ENCODE data around the gene CDKN2B-AS1.

Gene CDKN2B-AS1

DNA sequence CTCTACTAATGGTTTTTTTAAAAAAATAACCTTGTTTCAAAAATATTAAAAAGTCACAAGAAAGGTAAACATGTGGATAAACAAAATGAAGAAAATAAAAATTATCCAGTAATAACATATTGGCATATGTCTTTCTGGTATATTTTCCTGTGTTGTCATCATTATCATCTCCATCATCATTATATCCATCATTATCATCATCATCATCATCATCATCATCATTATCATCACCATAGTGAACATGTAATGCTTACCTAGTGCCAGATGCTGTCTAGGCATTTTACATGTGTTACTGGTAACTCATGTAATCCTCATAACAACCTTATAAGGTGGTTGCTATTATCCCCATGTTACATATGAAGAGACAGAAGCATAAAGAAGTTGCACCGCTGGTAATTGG, 126.0 kb downstream of the CDKN2B-AS1 start:
- no peak for DNase-seq

- DNase-seq: no peak
Measured at GRCh38 chr9:22124263-22125011, 129.8 kb downstream of the CDKN2B-AS1 start.

- DNase-seq: no peak
Measured at GRCh38 chr9:22129133-22129532, 134.5 kb downstream of the CDKN2B-AS1 start.

DNA sequence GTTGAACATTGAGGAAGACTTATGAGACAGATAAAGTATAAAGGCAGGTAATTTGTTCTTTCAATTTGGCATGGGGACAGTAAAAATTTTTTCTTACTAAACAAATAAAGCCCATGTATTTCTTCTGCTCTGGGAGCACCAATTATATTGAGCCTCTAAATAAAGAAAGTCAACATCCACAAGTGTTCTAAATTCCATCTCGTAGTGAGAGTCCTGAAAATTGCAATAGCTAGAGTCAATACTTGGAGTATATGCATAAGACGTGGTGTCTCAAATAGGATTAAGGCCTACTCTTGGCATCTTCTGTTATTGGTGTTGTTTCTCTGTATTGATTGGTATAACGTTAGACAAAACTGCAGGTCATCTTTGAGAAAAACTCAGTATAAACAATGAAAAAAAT, 135.0 kb downstream of the CDKN2B-AS1 start:
- DNase-seq: no peak

DNA sequence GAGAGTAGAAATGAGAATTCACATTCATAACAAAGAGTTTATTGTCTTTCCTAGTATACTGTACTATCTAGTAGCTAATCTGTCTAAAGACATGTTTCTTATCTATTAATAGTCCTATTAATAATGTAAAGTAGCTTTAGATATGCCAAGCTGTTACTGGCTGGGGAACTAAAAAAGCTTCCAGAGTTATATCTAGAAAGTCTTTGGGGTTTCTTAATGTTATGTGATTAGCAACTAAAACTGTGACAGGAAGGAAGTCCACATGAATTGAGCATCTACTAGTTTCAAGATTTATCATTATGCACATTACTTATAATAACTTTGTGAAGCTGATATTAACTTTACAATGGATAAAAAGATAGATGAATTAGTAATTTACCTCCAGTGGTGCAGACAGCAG, 137.2 kb downstream of the CDKN2B-AS1 start:
- no peak for DNase-seq

GRCh38 chr9:22134390-22134789, 139.8 kb downstream of the CDKN2B-AS1 start:
- no peak for DNase-seq

- DNase-seq: no peak
Measured at GRCh38 chr9:22136461-22137096, 142.0 kb downstream of the CDKN2B-AS1 start.

DNA sequence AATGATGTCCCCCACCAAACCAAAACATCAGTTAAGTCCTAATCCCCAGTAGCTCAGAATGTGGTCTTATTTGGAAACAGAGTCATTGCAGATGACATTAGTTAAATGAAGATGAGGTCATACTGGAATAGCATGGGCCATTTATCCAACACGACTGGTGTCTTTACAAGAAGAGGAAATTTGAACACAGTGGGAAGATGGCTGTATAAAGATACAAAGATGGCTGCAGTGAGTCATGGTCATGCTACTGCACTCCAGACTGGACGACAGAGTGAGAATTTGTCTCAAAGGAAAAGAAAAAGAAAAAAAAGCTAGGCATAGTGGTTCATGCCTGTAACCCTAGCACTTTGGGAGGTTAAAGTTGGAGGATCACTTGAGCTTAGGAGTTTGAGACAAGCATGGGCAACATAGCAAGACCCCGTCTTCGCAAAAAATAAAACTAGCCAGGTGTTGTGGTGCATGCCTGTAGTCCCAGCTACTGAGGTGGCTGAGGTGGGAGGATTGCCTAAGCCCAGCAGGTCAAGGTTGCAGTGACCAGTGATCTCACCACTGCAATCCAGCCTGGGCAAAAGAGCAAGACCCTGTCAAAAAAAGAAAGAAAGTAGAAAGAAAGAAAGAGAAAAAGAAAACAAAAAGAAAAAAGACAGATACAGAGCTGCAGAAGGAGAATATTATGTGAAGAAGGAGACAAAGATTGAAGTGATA, 144.5 kb downstream of the CDKN2B-AS1 start:
- no peak for DNase-seq

DNA sequence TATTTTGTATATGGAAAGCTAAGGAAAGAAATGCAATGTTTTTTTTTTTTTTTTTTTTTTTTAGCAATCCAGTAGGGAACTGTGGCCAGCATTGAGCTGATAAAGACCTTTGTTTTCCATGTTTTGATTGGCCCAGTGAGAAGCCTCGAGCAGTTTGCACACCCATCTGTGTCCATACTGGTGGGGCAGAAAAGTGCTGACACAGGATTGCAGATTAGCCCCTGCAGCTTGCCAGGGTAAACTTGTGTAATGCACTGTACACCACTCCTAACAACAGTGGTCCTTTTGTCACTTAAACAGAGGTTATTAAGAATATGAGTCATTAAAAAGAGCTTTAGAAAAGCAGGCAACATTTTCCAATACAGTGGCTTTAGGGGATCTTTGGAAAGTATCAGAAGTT, 147.3 kb downstream of the CDKN2B-AS1 start:
- no peak for DNase-seq

- no peak for DNase-seq
Measured at GRCh38 chr9:22142671-22143070, 148.1 kb downstream of the CDKN2B-AS1 start.

DNA sequence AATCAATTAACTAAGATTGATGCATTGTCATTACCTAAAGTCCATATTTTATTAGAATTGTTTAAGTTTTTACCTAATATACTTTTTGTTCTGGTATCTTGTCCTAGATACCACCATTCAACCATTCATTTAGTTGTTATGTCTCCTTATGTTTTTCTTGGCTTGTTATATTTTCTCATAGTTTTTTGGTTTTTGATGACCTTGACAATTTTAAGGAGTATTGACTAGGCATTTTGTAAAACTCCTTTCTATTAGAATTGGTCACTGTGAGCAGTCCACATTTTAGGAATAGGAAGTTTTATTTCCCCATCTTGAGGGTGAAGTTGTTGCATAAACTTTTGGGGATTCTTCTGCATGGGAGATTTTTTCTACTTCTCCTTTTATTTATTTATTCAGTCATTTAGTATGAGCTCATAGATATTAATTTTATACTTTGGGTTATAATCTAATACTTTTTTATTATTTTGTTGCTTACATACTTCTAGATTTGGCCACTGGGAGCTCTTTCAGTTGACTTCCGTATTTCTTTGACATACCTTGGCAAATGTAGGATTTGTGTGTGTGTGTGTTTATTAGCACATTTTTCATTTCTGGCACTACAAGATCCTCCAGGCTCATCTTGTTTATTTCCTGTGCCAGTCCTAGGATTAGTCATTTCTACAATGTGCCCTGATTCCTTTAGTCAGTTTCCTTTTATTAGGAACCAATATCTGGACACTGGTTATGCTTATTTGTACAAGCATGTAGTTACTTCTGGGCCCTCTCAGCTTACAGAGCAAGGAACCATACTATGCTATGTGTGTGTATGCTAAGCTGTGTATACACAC, 149.4 kb downstream of the CDKN2B-AS1 start:
- no peak for DNase-seq

GRCh38 chr9:22146604-22147003, 152.0 kb downstream of the CDKN2B-AS1 start:
- no peak for DNase-seq

GRCh38 chr9:22147813-22148527, 153.4 kb downstream of the CDKN2B-AS1 start:
- DNase-seq: no peak

- no peak for DNase-seq
Measured at GRCh38 chr9:22148528-22148875, 153.9 kb downstream of the CDKN2B-AS1 start.

DNA sequence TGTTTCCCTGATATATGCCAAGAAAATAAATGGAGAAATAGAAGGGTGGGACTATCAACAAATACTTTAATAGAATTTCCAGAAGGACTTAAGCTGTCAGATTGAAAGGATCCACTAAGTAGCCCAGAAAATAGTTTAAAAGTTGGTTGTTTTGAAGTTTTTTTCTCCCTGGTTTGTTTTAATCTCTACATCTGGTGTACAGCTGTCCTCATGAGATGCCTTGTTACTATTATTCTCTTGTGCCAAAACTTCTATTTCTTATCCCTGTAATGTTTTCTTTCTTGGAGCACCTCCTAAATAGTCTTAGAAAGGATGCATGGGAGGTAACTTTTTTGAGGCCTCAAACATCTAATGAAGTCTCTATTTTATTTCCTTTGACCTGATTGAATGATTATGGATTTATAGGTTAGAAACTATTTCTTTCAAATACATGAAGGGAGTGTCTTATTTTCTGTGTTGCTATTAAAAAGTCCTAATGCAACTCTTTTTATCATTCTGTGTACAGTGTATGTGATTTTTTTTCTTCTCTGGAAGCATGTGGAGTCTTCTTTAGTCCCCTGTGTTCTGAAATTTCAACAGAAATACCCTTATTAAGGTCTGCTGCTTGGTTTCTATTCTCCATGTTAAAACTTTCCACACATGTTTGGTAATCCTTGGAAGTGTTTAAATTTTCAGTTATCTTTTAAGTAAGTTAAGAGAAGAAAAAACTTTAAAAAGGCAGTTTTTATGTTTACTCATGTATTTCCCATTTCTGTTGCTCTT, 154.5 kb downstream of the CDKN2B-AS1 start:
- no peak for DNase-seq

DNA sequence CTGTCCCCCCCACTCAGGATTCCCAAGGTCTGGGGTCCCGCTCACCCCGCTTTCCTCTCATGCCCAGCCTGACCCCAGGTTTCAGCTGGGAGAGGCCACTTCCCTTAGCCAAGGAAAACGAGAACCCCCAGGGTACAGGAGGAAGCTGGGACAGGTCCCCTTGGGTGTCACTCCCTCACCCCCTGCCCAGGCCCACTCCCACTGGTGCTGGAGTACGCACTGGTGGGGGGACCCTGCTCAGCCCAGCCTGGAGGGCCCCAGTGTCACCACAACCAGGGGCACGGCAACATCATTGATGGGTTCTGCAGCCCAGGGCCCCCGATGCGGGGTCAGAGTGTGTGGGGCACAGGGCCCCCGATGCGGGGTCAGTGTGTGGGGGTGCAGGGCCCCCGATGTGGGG, 159.5 kb downstream of the CDKN2B-AS1 start:
- no peak for DNase-seq

DNA sequence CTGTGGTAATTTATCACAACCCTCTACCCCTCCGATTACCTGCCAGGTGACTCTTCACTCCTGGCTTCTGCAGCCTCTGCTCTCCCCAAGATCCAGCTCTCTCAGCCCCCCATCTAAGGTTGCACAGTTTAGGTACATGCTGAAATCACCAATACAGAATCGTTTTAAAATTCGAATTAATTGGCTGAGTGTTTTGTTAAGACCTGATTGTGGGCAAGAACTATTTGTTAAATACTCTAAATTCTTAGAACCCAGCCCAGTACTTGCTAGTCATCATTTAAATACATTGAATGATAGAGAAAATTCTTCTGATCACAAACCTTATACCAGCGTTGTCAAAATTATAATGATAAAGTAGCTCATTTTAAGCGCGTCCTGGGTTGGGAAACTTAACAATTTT, 162.0 kb downstream of the CDKN2B-AS1 start:
- DNase-seq: no peak

DNA sequence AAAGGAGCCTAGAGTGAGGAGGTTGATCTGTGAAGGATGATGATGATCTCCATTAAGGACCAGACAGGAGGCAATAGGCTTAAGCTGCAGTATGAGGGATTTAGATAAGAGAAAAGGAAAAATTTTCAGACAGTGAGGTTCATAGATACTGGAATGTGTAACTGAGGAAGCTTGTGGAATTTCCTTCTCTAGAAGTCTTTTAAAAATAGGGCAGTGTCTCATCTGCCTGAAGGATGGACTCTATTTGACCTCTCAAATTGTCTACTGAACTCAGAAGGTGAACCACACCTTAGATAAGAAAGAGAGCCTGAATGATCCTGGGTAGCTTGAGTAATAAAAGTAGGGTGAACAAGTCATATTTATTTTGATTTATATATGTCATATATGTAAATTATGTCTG, 162.7 kb downstream of the CDKN2B-AS1 start:
- no peak for DNase-seq

- no peak for DNase-seq
Measured at GRCh38 chr9:22157828-22158227, 163.2 kb downstream of the CDKN2B-AS1 start.

GRCh38 chr9:22158271-22158670, 163.7 kb downstream of the CDKN2B-AS1 start:
- no peak for DNase-seq

GRCh38 chr9:22158927-22159346, 164.3 kb downstream of the CDKN2B-AS1 start:
- no peak for DNase-seq

DNA sequence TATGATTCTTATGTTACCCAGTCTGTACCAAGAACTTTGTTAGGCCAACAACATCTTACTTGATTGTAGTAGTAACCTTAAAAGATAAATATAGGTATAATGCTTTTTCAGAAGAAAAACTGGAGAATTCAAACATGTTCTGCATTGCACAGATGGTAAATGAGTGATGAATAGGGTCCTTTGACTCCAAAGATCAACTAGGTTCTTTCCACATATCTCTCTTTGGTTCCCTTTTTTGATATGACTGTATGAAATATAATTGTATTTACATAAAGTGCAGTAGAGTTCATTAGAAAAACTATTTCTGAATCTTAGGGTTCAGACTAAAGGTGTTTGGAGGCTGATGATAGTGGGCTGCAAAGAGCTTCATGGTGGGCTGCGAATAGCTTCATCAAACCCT, 165.0 kb downstream of the CDKN2B-AS1 start:
- DNase-seq: no peak
